ENCODE results near the gene U2AF2.

U2AF2 gene

DNA sequence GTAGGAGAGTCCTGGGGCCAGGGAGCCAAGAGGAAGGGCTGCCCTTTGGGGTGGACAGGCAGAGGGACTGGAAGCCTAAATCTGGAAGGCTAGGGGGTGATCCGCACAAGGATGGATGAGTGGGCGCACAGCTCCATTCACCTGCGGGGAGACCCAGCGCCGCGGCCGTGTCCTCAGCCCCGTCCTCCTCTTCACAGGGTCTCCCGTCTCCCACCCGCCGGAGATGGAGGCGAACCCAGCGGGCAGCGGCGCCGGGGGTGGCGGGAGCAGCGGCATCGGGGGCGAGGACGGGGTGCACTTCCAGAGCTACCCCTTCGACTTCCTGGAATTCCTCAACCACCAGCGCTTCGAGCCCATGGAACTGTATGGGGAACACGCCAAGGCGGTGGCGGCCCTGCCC lies 41.4 kb upstream of the U2AF2 start:
- no peak overlapping the region for H3K4me3 ChIP-seq (ENCODE audit: low read depth, low read length)
- no peaks in the 10 kb centered on the region for H3K36me3 ChIP-seq (ENCODE audit: control insufficient read depth, insufficient read depth, low read length)
- H3K9ac ChIP-seq, result no peak overlapping the region
- no peaks in the 10 kb centered on the region for H3K9me3 ChIP-seq (ENCODE audit: control insufficient read depth, low read length)
- TF ChIP-seq, protein P1, sequence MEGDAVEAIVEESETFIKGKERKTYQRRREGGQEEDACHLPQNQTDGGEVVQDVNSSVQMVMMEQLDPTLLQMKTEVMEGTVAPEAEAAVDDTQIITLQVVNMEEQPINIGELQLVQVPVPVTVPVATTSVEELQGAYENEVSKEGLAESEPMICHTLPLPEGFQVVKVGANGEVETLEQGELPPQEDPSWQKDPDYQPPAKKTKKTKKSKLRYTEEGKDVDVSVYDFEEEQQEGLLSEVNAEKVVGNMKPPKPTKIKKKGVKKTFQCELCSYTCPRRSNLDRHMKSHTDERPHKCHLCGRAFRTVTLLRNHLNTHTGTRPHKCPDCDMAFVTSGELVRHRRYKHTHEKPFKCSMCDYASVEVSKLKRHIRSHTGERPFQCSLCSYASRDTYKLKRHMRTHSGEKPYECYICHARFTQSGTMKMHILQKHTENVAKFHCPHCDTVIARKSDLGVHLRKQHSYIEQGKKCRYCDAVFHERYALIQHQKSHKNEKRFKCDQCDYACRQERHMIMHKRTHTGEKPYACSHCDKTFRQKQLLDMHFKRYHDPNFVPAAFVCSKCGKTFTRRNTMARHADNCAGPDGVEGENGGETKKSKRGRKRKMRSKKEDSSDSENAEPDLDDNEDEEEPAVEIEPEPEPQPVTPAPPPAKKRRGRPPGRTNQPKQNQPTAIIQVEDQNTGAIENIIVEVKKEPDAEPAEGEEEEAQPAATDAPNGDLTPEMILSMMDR (IDR thresholded peaks at IDR 0.05), result no peak
- no peak overlapping the region for H3K27ac ChIP-seq
- H3K27me3 ChIP-seq (ENCODE audit: control insufficient read depth, insufficient read depth, low read length), result no peaks in the 10 kb centered on the region
- H3K4me1 ChIP-seq, result peaks cover 16% of the 10 kb centered on the region
- no peak overlapping the region for H3K4me2 ChIP-seq (ENCODE audit: low read length)
- no peak overlapping the region for H2AFZ ChIP-seq
- peaks cover 28% of the 10 kb centered on the region for H3K79me2 ChIP-seq

DNA sequence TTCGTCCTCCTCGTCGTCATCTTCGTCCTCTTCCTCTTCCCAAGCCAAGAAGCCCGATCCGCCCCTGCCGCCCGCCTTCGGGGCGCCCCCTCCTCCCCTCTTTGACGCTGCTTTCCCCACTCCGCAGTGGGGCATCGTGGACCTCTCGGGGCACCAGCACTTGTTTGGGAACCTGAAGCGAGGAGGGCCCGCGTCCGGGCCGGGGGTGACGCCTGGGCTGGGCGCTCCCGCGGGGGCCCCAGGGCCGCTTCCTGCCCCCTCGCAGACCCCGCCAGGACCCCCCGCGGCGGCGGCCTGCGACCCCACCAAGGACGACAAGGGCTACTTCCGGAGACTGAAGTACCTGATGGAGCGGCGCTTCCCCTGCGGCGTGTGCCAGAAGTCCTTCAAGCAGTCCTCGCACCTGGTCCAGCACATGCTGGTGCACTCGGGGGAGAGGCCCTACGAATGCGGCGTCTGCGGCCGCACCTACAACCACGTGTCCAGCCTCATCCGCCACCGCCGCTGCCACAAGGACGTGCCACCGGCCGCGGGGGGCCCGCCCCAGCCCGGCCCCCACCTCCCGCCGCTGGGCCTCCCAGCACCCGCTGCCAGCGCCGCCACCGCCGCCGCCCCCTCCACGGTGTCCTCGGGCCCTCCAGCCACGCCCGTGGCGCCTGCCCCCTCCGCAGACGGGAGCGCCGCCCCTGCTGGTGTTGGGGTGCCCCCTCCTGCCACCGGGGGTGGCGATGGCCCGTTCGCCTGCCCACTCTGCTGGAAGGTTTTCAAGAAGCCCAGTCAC lies 40.7 kb upstream of the U2AF2 start:
- no peaks in the 10 kb centered on the region for H3K36me3 ChIP-seq (ENCODE audit: control insufficient read depth, insufficient read depth, low read length)
- no peaks in the 10 kb centered on the region for H3K27me3 ChIP-seq (ENCODE audit: control insufficient read depth, insufficient read depth, low read length)
- H3K27ac ChIP-seq, result no peak overlapping the region
- no peaks in the 10 kb centered on the region for H3K9me3 ChIP-seq (ENCODE audit: control insufficient read depth, low read length)
- no peak overlapping the region for H2AFZ ChIP-seq
- H3K4me1 ChIP-seq, result peaks cover 16% of the 10 kb centered on the region
- no peak overlapping the region for H3K9ac ChIP-seq
- no peak overlapping the region for H3K4me2 ChIP-seq (ENCODE audit: low read length)
- TF ChIP-seq, protein P1 (IDR thresholded peaks at IDR 0.05), result no peak
- H3K4me3 ChIP-seq (ENCODE audit: low read depth, low read length), result no peak overlapping the region
- H3K79me2 ChIP-seq, result peaks cover 21% of the 10 kb centered on the region

DNA sequence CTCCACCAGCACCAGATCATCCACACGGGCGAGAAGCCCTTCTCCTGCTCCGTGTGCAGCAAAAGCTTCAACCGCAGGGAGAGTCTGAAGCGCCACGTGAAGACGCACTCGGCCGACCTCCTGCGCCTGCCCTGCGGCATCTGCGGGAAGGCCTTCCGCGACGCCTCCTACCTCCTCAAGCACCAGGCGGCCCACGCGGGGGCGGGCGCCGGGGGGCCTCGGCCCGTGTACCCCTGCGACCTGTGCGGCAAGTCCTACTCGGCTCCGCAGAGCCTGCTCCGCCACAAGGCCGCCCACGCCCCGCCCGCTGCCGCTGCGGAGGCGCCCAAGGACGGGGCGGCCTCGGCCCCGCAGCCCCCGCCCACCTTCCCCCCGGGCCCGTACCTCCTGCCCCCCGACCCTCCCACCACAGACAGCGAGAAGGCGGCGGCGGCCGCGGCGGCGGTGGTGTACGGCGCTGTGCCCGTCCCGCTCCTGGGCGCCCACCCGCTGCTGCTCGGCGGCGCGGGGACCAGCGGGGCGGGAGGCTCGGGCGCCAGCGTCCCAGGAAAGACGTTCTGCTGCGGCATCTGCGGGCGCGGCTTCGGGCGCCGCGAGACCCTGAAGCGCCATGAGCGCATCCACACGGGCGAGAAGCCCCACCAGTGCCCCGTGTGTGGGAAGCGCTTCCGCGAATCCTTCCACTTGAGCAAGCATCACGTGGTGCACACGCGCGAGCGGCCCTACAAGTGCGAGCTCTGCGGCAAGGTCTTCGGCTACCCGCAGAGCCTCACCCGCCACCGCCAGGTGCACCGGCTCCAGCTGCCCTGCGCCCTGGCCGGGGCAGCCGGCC lies 39.9 kb upstream of the U2AF2 start:
- Histone ChIP-seq H3K4me3 (ENCODE audit: low read depth, low read length) (no peak overlapping the region), H3K9me3 (ENCODE audit: control insufficient read depth, low read length) (no peaks in the 10 kb centered on the region), H3K4me2 (ENCODE audit: low read length) (no peak overlapping the region), H3K27ac (no peak overlapping the region), H3K36me3 (ENCODE audit: control insufficient read depth, insufficient read depth, low read length) (no peaks in the 10 kb centered on the region), H3K9ac (no peak overlapping the region), H2AFZ (no peak overlapping the region), H3K27me3 (ENCODE audit: control insufficient read depth, insufficient read depth, low read length) (no peaks in the 10 kb centered on the region), H3K4me1 (peaks cover 16% of the 10 kb centered on the region), H3K79me2 (peaks cover 15% of the 10 kb centered on the region)
- TF ChIP-seq, protein P1 (IDR thresholded peaks at IDR 0.05), result no peak

DNA sequence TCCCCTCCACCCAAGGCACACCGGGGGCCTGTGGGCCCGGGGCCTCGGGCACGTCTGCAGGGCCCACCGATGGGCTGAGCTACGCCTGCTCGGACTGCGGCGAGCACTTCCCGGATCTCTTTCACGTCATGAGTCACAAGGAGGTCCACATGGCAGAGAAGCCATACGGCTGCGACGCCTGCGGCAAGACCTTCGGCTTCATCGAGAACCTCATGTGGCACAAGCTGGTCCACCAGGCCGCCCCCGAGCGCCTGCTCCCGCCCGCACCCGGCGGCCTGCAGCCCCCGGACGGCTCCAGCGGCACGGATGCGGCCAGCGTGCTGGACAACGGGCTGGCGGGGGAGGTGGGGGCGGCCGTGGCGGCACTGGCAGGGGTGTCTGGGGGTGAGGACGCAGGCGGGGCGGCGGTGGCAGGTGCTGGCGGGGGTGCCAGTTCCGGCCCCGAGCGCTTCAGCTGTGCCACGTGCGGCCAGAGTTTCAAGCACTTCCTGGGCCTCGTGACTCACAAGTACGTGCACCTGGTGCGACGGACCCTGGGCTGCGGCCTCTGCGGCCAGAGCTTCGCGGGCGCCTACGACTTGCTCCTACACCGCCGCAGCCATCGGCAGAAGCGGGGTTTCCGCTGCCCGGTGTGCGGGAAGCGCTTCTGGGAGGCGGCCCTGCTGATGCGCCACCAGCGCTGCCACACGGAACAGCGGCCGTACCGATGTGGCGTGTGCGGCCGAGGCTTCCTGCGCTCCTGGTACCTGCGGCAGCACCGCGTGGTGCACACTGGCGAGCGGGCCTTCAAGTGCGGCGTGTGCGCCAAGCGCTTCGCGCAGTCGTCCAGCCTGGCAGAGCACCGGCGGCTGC lies 39.1 kb upstream of the U2AF2 start:
- H3K9ac ChIP-seq, result no peak overlapping the region
- H3K27ac ChIP-seq, result no peak overlapping the region
- peaks cover 8% of the 10 kb centered on the region for H3K79me2 ChIP-seq
- no peak overlapping the region for H3K4me3 ChIP-seq (ENCODE audit: low read depth, low read length)
- H3K4me1 ChIP-seq, result peaks cover 13% of the 10 kb centered on the region
- no peak overlapping the region for H2AFZ ChIP-seq
- TF ChIP-seq, protein P1 (IDR thresholded peaks at IDR 0.05), result no peak
- H3K36me3 ChIP-seq (ENCODE audit: control insufficient read depth, insufficient read depth, low read length), result no peaks in the 10 kb centered on the region
- no peaks in the 10 kb centered on the region for H3K9me3 ChIP-seq (ENCODE audit: control insufficient read depth, low read length)
- H3K27me3 ChIP-seq (ENCODE audit: control insufficient read depth, insufficient read depth, low read length), result no peaks in the 10 kb centered on the region
- no peak overlapping the region for H3K4me2 ChIP-seq (ENCODE audit: low read length)
